OCI-LY3 (cell line): Measurements from ENCODE around the gene SCARB1.

Experiments
- CTCF ChIP-seq: fragments of 200-600, 300-600 bp; sonication (generic); IDR thresholded peaks from 2 replicates; pipeline ENCODE4 v1.5.1; 2014; ENCODE audit warnings: antibody characterized with exemption, low read length, low read depth
- EZH2phosphoT487 ChIP-seq: fragments of 200-600 bp; shearing (Covaris generic); IDR thresholded peaks from 2 replicates; pipeline ENCODE4 v1.6.1; 2018; ENCODE audit warnings: antibody characterized with exemption, mixed run types, low read depth

- TF ChIP-seq CTCF: no peak
- no peak for TF ChIP-seq EZH2phosphoT487
Measured at GRCh38 chr12:124856132-124856841, 7.4 kb downstream of the SCARB1 start.
